K562 (cell line): ENCODE measurements around the gene CYB5R2. TPM values are rescaled to one million over a fixed set of nuclear protein-coding genes. Genes with fewer than 3 reads are reported as not detected.

Experiments
- ATAC-seq: fragments of 200-7000 bp; cut with Tn5 transposase; 3 replicates; pipeline ENCODE4 v1.9.1; 2020; ENCODE audit warnings: moderate library complexity
- BruUV-seq: library from RNA; stranded (reverse); fragments of 400-500 nt; replicated peaks from 2 replicates; lab custom pipeline; 2021; lab: Mats Ljungman, UMichigan
- CTCF ChIA-PET: fragments of 300-600 bp; formaldehyde crosslinking; extraction: SDS; loops from one replicate; lab custom pipeline; 2021; ENCODE audit warnings: low intra/inter-chr PET ratio; lab: Yijun Ruan, JAX
- POLR2A ChIA-PET: fragments of 300-600, 350-650 bp; sonication (Branson Sonifier 250); formaldehyde crosslinking; extraction: SDS; loops from one replicate; lab custom pipeline; 2021; ENCODE audit warnings: antibody characterized with exemption, inconsistent platforms; lab: Yijun Ruan, JAX
- DNase-seq, 4 experiments: peaks; one replicate each; pipeline versions ENCODE4 v3.0.0 to v3.0.0-alpha.2; 2011 to 2018; ENCODE audit warnings: low spot score in 3 of 4, mixed read lengths in 3 of 4; ENCODE audit errors: extremely low read depth in 1 of 4
- FAIRE-seq: peaks from 2 replicates; lab custom pipeline; 2011; peaks lifted over from hg19 to GRCh38; lab: Jason Lieb, UNC
- H2AFZ ChIP-seq: 2 replicates; pipeline ENCODE4 v1.6.0; 2011; ENCODE audit warnings: low read depth, low read length, control low read depth, inconsistent platforms
- H3K27ac ChIP-seq: fragments of 200-600 bp; 3 replicates; pipeline ENCODE4 v1.8.0; 2011; ENCODE audit warnings: low read depth, mild to moderate bottlenecking, control low read depth, inconsistent platforms, low read length, moderate library complexity, mixed read lengths; ENCODE audit errors: extremely low read depth
- H3K27me3 ChIP-seq, 2 experiments: fragments of 300-600 bp in 1 of 2; 2 replicates in 1 of 2; 3 replicates in 1 of 2; pipeline versions ENCODE4 v1.6.0 to v1.8.0; 2011; ENCODE audit warnings: inconsistent platforms in 2 of 2, low read length in 2 of 2, mild to moderate bottlenecking in 1 of 2, mixed read lengths in 1 of 2, moderate library complexity in 1 of 2; ENCODE audit not compliant: control insufficient read depth in 2 of 2, insufficient read depth in 2 of 2
- H3K36me3 ChIP-seq: fragments of 300-600 bp; 3 replicates; pipeline ENCODE4 v1.8.0; 2011; ENCODE audit warnings: mild to moderate bottlenecking, low read length, inconsistent platforms; ENCODE audit not compliant: control insufficient read depth, insufficient read depth
- H3K4me1 ChIP-seq, 2 experiments: fragments of 200-600 bp in 1 of 2; replicated peaks in 1 of 2; 2 replicates in 1 of 2; 3 replicates in 1 of 2; pipeline versions ENCODE4 v1.5.1 to v1.8.0; 2011; ENCODE audit warnings: inconsistent platforms in 2 of 2, low read length in 2 of 2, mild to moderate bottlenecking in 1 of 2, mixed read lengths in 1 of 2, moderate library complexity in 1 of 2; ENCODE audit not compliant: control insufficient read depth in 2 of 2, insufficient read depth in 2 of 2
- H3K4me2 ChIP-seq: 2 replicates; pipeline ENCODE4 v1.6.1; 2011; ENCODE audit warnings: low read length, control low read depth, inconsistent platforms, mixed read lengths; ENCODE audit not compliant: insufficient read depth
- H3K4me3 ChIP-seq: fragments of 200-600 bp; sonication (generic), shearing (Covaris generic); 2 replicates; pipeline ENCODE4 v1.5.1; 2016; ENCODE audit warnings: control low read depth, inconsistent platforms
- H3K79me2 ChIP-seq: fragments of 200-600 bp; 3 replicates; pipeline ENCODE4 v1.8.0; 2011; ENCODE audit warnings: low read length, inconsistent platforms; ENCODE audit not compliant: control insufficient read depth, insufficient read depth
- H3K9ac ChIP-seq, 2 experiments: 2 replicates each; pipeline versions ENCODE4 v1.6.0 to v1.6.1; 2011; ENCODE audit warnings: low read depth in 2 of 2, low read length in 2 of 2, control low read depth in 1 of 2, inconsistent platforms in 1 of 2, mild to moderate bottlenecking in 1 of 2, mixed read lengths in 1 of 2; ENCODE audit not compliant: insufficient read depth in 1 of 2
- H3K9me1 ChIP-seq: one replicate; pipeline ENCODE4 v1.6.0; 2011; ENCODE audit warnings: inconsistent platforms, mild to moderate bottlenecking, low read length, moderate library complexity; ENCODE audit not compliant: control insufficient read depth, insufficient read depth
- H3K9me3 ChIP-seq: replicated peaks from 2 replicates; pipeline ENCODE4 v1.5.1; 2011; ENCODE audit warnings: low read depth, low read length, inconsistent platforms; ENCODE audit not compliant: control insufficient read depth, insufficient read depth
- H4K20me1 ChIP-seq: replicated peaks from 2 replicates; pipeline ENCODE4 v1.6.1; 2011; ENCODE audit warnings: low read length, inconsistent platforms, mixed read lengths; ENCODE audit not compliant: control insufficient read depth, insufficient read depth
- ATF6 ChIP-seq: sonication (generic); formaldehyde crosslinking; IDR thresholded peaks from 2 replicates; pipeline ENCODE4 v1.4.0; 2020; ENCODE audit warnings: mild to moderate bottlenecking, missing genetic modification reagents
- NONO ChIP-seq, 2 experiments: fragments of 200-400 bp in 1 of 2; fragments of 450-650 bp in 1 of 2; formaldehyde crosslinking in 1 of 2; IDR thresholded peaks; 2 replicates each; pipeline ENCODE4 v1.6.1; 2017; ENCODE audit warnings: low read depth in 2 of 2, mild to moderate bottlenecking in 2 of 2, moderate library complexity in 2 of 2, low read length in 1 of 2
- PBX2 ChIP-seq, 2 experiments: IDR thresholded peaks in 1 of 2; conservative IDR thresholded peaks in 1 of 2; 2 replicates each; pipeline ENCODE4 v1.6.1; 2016; ENCODE audit warnings: low read depth in 2 of 2, mild to moderate bottlenecking in 1 of 2, missing compliant biosample characterization in 1 of 2, missing genetic modification characterization in 1 of 2, moderate library complexity in 1 of 2
- POU5F1 ChIP-seq: fragments of 150-350 bp; IDR thresholded peaks from 2 replicates; pipeline ENCODE4 v1.6.1; 2014; ENCODE audit warnings: borderline replicate concordance, low read length, low read depth, mild to moderate bottlenecking; ENCODE audit not compliant: partially characterized antibody
- RFX1 ChIP-seq: fragments of 450-650 bp; IDR thresholded peaks from 2 replicates; pipeline ENCODE4 v1.6.1; 2016; ENCODE audit warnings: mild to moderate bottlenecking, moderate library complexity
- TAF9B ChIP-seq: fragments of 450-650 bp; IDR thresholded peaks from 2 replicates; pipeline ENCODE4 v1.6.1; 2018; ENCODE audit warnings: mild to moderate bottlenecking; ENCODE audit not compliant: partially characterized antibody
- ZZZ3 ChIP-seq: fragments of 450-650 bp; IDR thresholded peaks from 2 replicates; pipeline ENCODE4 v1.6.1; 2016; ENCODE audit warnings: antibody characterized with exemption, mild to moderate bottlenecking, moderate library complexity
- WGBS: fragments of 100-300 bp; shearing (Covaris generic); methylation state at CpG from one replicate; pipeline ENCODE4 v1.1.6; 2016; ENCODE audit warnings: low coverage, mixed read lengths; ENCODE audit not compliant: insufficient coverage; ENCODE audit errors: missing lambda C conversion rate; 5-methylcytosine and 5-hydroxymethylcytosine counted together
- in situ Hi-C: fragments of 300-500 bp; cut with MboI; formaldehyde crosslinking; loops from 4 replicates; pipeline ENCODE4 v1.15.0; 2018; ENCODE audit warnings: inconsistent platforms, mixed read lengths
- intact Hi-C: fragments of 100-400 bp; cut with micrococcal nuclease; formaldehyde crosslinking; loops from 2 replicates; pipeline ENCODE4 v1.14.2; 2022
- polyA plus RNA-seq, 8 experiments: library from polyadenylated mRNA; depleted of rRNA in 4 of 8; stranded (reverse) in 5 of 8; unstranded in 3 of 8; fragments of >200 nt; fragmentation: Nextera tagmentation in 2 of 8; fragmentation: Illumina TruSeq in 1 of 8; extraction: Ambion mirVana in 2 of 8; extraction: Trizol in 1 of 8; gene quantifications; 2 replicates each; pipeline versions ENCODE4 v1.2.1 to v1.2.3, GENCODE V29; 2011 to 2014; ENCODE audit warnings: inconsistent platforms in 1 of 8, missing spikeins in 1 of 8
- total RNA-seq, 7 experiments: library from RNA; depleted of rRNA in 6 of 7; stranded (reverse); fragments of >200 nt in 6 of 7; fragmentation: Illumina TruSeq in 2 of 7; extraction: Trizol in 2 of 7; gene quantifications; 2 replicates each; pipeline versions ENCODE4 v1.2.1 to v1.2.3, GENCODE V29; 2011 to 2021; ENCODE audit warnings: low replicate concordance in 1 of 7

The CYB5R2 gene
- total and polyA plus RNA-seq, 9 of the 15 experiments (the other 6 are each of a cell fraction or from before 2014, with no cell fraction given): 8.2 to 28.7 (median 13.6) TPM

GRCh38 chr11:7654195-7654705 is 19.1 kb downstream of the CYB5R2 start:
- Histone ChIP-seq H4K20me1 (no peaks in the 10 kb centered on the region; the same call in 1 of the 2 replicates), H3K4me3 (no peak overlapping the region), H3K9ac (no peak overlapping the region; a peak in 1 of 4 replicates), H3K4me2 (no peak overlapping the region), H3K9me1 (no peaks in the 10 kb centered on the region), H3K4me1 (peaks cover 9 to 10% of the 10 kb centered on the region in 2 experiments; a peak in 3 of 5 replicates), H3K27ac (no peak overlapping the region), H3K9me3 (no peaks in the 10 kb centered on the region), H3K79me2 (no peaks in the 10 kb centered on the region), H2AFZ (no peak overlapping the region), H3K27me3 (peaks cover 0 to 24% of the 10 kb centered on the region in 2 experiments; a peak in 2 of 5 replicates), H3K36me3 (no peaks in the 10 kb centered on the region)
- ChIA-PET CTCF (no interaction called here), POLR2A (no interaction called here)
- FAIRE-seq (no peak), ATAC-seq (no peak), DNase-seq (no peak)
- no TSS peak for BruUV-seq
- TF ChIP-seq POU5F1: no peak
- no peak for TF ChIP-seq PBX2 (CRISPR knock-in tag; IDR thresholded peaks at IDR 0.05; ENCODE audit: low read depth)
- 0 out of 2 replicates have a peak, but pooled peaks have one; percentile 30 for TF ChIP-seq PBX2 (tag; conservative IDR thresholded peaks at IDR 0.05; ENCODE audit: low read depth)
- TF ChIP-seq ATF6 (CRISPR knock-in tag): no peak
- no peak for TF ChIP-seq TAF9B
- TF ChIP-seq ZZZ3: no peak
- no peak for TF ChIP-seq NONO (IDR thresholded peaks at IDR 0.05; ENCODE audit: low read depth in 2 of 2, low read length in 1 of 2)
- TF ChIP-seq RFX1: no peak
- intact Hi-C loops: no loop called here
- in situ Hi-C loops: loop anchor here (5.0 to 25.0 kb wide), 2 partner anchors 82 to 567 kb away; partner anchors contain the start of gene RBMXL2
- WGBS: 0% methylated on average over 4 of the region's 4 CpGs
